Measurements from ENCODE around the gene FBXL20. TPM values are rescaled to one million over a fixed set of nuclear protein-coding genes. Genes with fewer than 3 reads are reported as not detected.

Gene FBXL20
- total and polyA plus RNA-seq, 2 of the 8 experiments (the other 6 are each of a cell fraction or from before 2014, with no cell fraction given), result 5.5 to 11.0 TPM

- FAIRE-seq (no peak), DNase-seq (ENCODE audit: low read depth in 1 of 2, low spot score in 2 of 2) (no peak)
- peaks cover 35 to 60% (median 54%) of the 10 kb centered on the region in 4 experiments for H3K36me3 ChIP-seq (ENCODE audit: control insufficient read depth in 2 of 4, insufficient read depth in 4 of 4, low read length in 3 of 4)
- no peak overlapping the region for H2BK20ac ChIP-seq (ENCODE audit: low read length)
- no peak overlapping the region for H2BK15ac ChIP-seq (ENCODE audit: low read length)
- H3K23me2 ChIP-seq (ENCODE audit: low read depth, low read length), result no peaks in the 10 kb centered on the region
- H3K27ac ChIP-seq (ENCODE audit: low read depth, low read length), result no peak overlapping the region
- H2BK12ac ChIP-seq (ENCODE audit: low read depth, low read length), result no peak overlapping the region
- no peak overlapping the region for H2BK5ac ChIP-seq (ENCODE audit: low read depth, low read length)
- no peak overlapping the region for H3K4me3 ChIP-seq (ENCODE audit: extremely low read depth in 1 of 4, insufficient read depth in 2 of 4, low read depth in 3 of 4, low read length in 4 of 4)
- no peak overlapping the region for H3K4me2 ChIP-seq (ENCODE audit: insufficient read depth in 1 of 2, low read depth in 2 of 2, low read length in 2 of 2)
- no peaks in the 10 kb centered on the region for H3K9me3 ChIP-seq (ENCODE audit: insufficient read depth in 2 of 2, low read depth in 1 of 2, low read length in 1 of 2)
- H3K18ac ChIP-seq (ENCODE audit: extremely low read depth, low read length), result no peak overlapping the region
- H3K4ac ChIP-seq (replicated peaks; ENCODE audit: insufficient read length, low read depth, low read length), result no peak overlapping the region
- H3K79me2 ChIP-seq (ENCODE audit: control insufficient read depth in 1 of 2, insufficient read depth in 2 of 2, low read length in 2 of 2), result no peaks in the 10 kb centered on the region
- no peak overlapping the region for H3K9ac ChIP-seq (replicated peaks in 1 of 4; ENCODE audit: extremely low read depth in 1 of 4, low read depth in 3 of 4, low read length in 3 of 4)
- 95% methylated on average over 13 of the region's 13 CpGs; no CpG with 5 or more reads in 1 of the 2 experiments for WGBS, 2 experiments (ENCODE audit: extremely low coverage in 1 of 2, insufficient coverage in 1 of 2, insufficient read length in 1 of 2, insufficient replicate concordance in 2 of 2, low coverage in 1 of 2, low lambda C conversion rate in 2 of 2, missing lambda C conversion rate in 1 of 2)
- no peak overlapping the region for H2AK5ac ChIP-seq (ENCODE audit: low read depth, low read length)
- peak overlapping the region; percentile 25; the same call in 1 of the 2 replicates for H4K8ac ChIP-seq (ENCODE audit: extremely low read depth, insufficient read depth, low read length)
- TF ChIP-seq TEAD4 (IDR thresholded peaks at IDR 0.05; ENCODE audit: low read depth, low read length) (no peak), E2F6 (IDR thresholded peaks at IDR 0.05) (no peak), CTBP2 (IDR thresholded peaks at IDR 0.05; ENCODE audit: borderline replicate concordance, insufficient read depth, insufficient read length, low read length) (no peak)
- TF ChIP-seq, protein P1, sequence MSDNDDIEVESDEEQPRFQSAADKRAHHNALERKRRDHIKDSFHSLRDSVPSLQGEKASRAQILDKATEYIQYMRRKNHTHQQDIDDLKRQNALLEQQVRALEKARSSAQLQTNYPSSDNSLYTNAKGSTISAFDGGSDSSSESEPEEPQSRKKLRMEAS (IDR thresholded peaks at IDR 0.05), result no peak
- ChIA-PET POLR2A (ENCODE audit: partially characterized antibody) (interaction anchor here (1.2 to 1.6 kb wide), 2 partner anchors 9 to 41 kb away, joined by 3 read pairs; partner anchors contain the start of gene MED1), CTCF (ENCODE audit: partially characterized antibody) (interaction anchor here (1.0 kb wide), 1 partner anchor 85 kb away, joined by 3 read pairs; no protein-coding TSS in a partner anchor)
- H3K27me3 ChIP-seq (replicated peaks in 1 of 4; ENCODE audit: control insufficient read depth in 3 of 4, extremely low read depth in 1 of 4, insufficient read depth in 3 of 4, low read length in 3 of 4), result no peaks in the 10 kb centered on the region
- H4K91ac ChIP-seq (replicated peaks; ENCODE audit: insufficient read length, low read length), result no peak overlapping the region
- no peak overlapping the region for H3K56ac ChIP-seq (replicated peaks; ENCODE audit: insufficient read length, low read depth, low read length)
- no peaks in the 10 kb centered on the region for H3K4me1 ChIP-seq (replicated peaks in 1 of 4; ENCODE audit: control insufficient read depth in 3 of 4, insufficient read depth in 4 of 4, low read length in 3 of 4)
- H2AFZ ChIP-seq (ENCODE audit: low read length), result no peak overlapping the region
- H2BK120ac ChIP-seq (replicated peaks; ENCODE audit: low read depth, low read length), result no peak overlapping the region
- H3K14ac ChIP-seq (ENCODE audit: insufficient read length), result no peak overlapping the region
- H3K79me1 ChIP-seq (ENCODE audit: low read depth, low read length), result 0 out of 2 replicates have a peak, but pooled peaks cover 2% of the 10 kb centered on the region
- H4K20me1 ChIP-seq (replicated peaks in 1 of 2; ENCODE audit: control insufficient read depth in 1 of 2, insufficient read depth in 2 of 2, low read length in 2 of 2), result peaks cover 0 to 3% of the 10 kb centered on the region in 2 experiments
- no peak overlapping the region for H3K23ac ChIP-seq (ENCODE audit: insufficient read length)
- H4K5ac ChIP-seq (ENCODE audit: insufficient read length, low read depth, low read length), result no peak overlapping the region
These were observed 8.9 kb upstream of the FBXL20 start for GRCh38 chr17:39410279-39410678.

Data from H1 (cell line).